HepG2 (cell line): ENCODE data around the gene LMNA. TPM values are rescaled to one million over a fixed set of nuclear protein-coding genes. Genes with fewer than 3 reads are reported as not detected.

ENCODE experiments used
- AFF4 ChIP-seq: sonication (generic); formaldehyde crosslinking; IDR thresholded peaks from 2 replicates; pipeline ENCODE4 v1.4.0; 2020; ENCODE audit warnings: missing genetic modification reagents
- HIVEP1 ChIP-seq: sonication (generic); formaldehyde crosslinking; IDR thresholded peaks from 2 replicates; pipeline ENCODE4 v1.4.0; 2020; ENCODE audit warnings: mild to moderate bottlenecking, missing genetic modification reagents
- IKZF1 ChIP-seq: fragments of 450-650 bp; IDR thresholded peaks from 2 replicates; pipeline ENCODE4 v1.7.1; 2016
- MAF1 ChIP-seq: sonication (generic); formaldehyde crosslinking; IDR thresholded peaks from 2 replicates; pipeline ENCODE4 v1.5.0; 2020; ENCODE audit warnings: missing genetic modification reagents, borderline replicate concordance
- NCOA5 ChIP-seq: sonication (generic); formaldehyde crosslinking; IDR thresholded peaks from 2 replicates; pipeline ENCODE4 v1.4.0; 2020; ENCODE audit warnings: missing genetic modification reagents
- RAD21 ChIP-seq: fragments of 450-650 bp; formaldehyde crosslinking; IDR thresholded peaks from 2 replicates; pipeline ENCODE4 v1.5.0; 2020; ENCODE audit warnings: mild to moderate bottlenecking
- RBM39 ChIP-seq: fragments of 200-400 bp; formaldehyde crosslinking; IDR thresholded peaks from one replicate; pipeline ENCODE4 v1.6.1; 2018; ENCODE audit warnings: antibody characterized with exemption, mild to moderate bottlenecking, low read depth, low read length; ENCODE audit not compliant: poor library complexity, severe bottlenecking
- SP2 ChIP-seq: sonication (generic); formaldehyde crosslinking; IDR thresholded peaks from 2 replicates; pipeline ENCODE4 v1.5.1; 2020; ENCODE audit warnings: mild to moderate bottlenecking, missing genetic modification reagents
- STAG1 ChIP-seq: sonication (generic); formaldehyde crosslinking; IDR thresholded peaks from 2 replicates; pipeline ENCODE4 v1.4.0; 2020; ENCODE audit warnings: missing genetic modification reagents
- ZBTB34 ChIP-seq: sonication (generic); formaldehyde crosslinking; IDR thresholded peaks from 2 replicates; pipeline ENCODE4 v1.8.0; 2022; ENCODE audit warnings: mild to moderate bottlenecking, missing genetic modification reagents
- ZNF230 ChIP-seq: sonication (generic); formaldehyde crosslinking; IDR thresholded peaks from 2 replicates; pipeline ENCODE4 v1.4.0; 2020; ENCODE audit warnings: mild to moderate bottlenecking, missing genetic modification reagents
- ZNF441 ChIP-seq: sonication (generic); formaldehyde crosslinking; IDR thresholded peaks from 2 replicates; pipeline ENCODE4 v1.7.0; 2021; ENCODE audit warnings: missing genetic modification reagents, borderline replicate concordance
- ZNF547 ChIP-seq: sonication (generic); formaldehyde crosslinking; IDR thresholded peaks from 2 replicates; pipeline ENCODE4 v1.5.1; 2020; ENCODE audit warnings: mild to moderate bottlenecking, missing genetic modification reagents
- ZNF567 ChIP-seq: sonication (generic); formaldehyde crosslinking; IDR thresholded peaks from 2 replicates; pipeline ENCODE4 v1.8.1; 2023; ENCODE audit warnings: mild to moderate bottlenecking, missing genetic modification reagents, borderline replicate concordance
- ZNF629 ChIP-seq: sonication (generic); formaldehyde crosslinking; conservative IDR thresholded peaks from 2 replicates; pipeline ENCODE4 v1.5.0; 2020; ENCODE audit warnings: missing genetic modification reagents
- ZNF761 ChIP-seq: sonication (generic); formaldehyde crosslinking; conservative IDR thresholded peaks from 2 replicates; pipeline ENCODE4 v1.4.0; 2020; ENCODE audit warnings: mild to moderate bottlenecking, missing genetic modification reagents
- ZSCAN22 ChIP-seq: sonication (generic); formaldehyde crosslinking; IDR thresholded peaks from 2 replicates; pipeline ENCODE4 v1.4.0; 2020; ENCODE audit warnings: mild to moderate bottlenecking, missing genetic modification reagents
- ZSCAN9 ChIP-seq: IDR thresholded peaks from 2 replicates; pipeline ENCODE4 v1.6.1; 2016; ENCODE audit warnings: borderline replicate concordance
- polyA plus RNA-seq, 8 experiments: library from polyadenylated mRNA; depleted of rRNA in 3 of 8; stranded (reverse) in 7 of 8; unstranded in 1 of 8; fragments of >200 nt; fragmentation: Illumina TruSeq in 4 of 8; extraction: Trizol in 4 of 8; gene quantifications; 2 replicates each; pipeline versions ENCODE4 v1.2.1 to v1.2.3, GENCODE V29; 2011 to 2016; ENCODE audit warnings: low read depth in 4 of 8, missing spikeins in 1 of 8, mixed read lengths in 1 of 8; ENCODE audit not compliant: insufficient read depth in 1 of 8
- total RNA-seq, 5 experiments: library from RNA; depleted of rRNA; stranded (reverse); fragments of >200 nt; fragmentation: Illumina TruSeq; extraction: Trizol; gene quantifications; 2 replicates each; pipeline ENCODE4 v1.2.3, GENCODE V29; 2016; ENCODE audit warnings: low read depth in 1 of 5
- TF ChIP-seq, protein P1 (sequence below): IDR thresholded peaks from 2 replicates; pipeline ENCODE4 v1.6.1; 2018; ENCODE audit warnings: missing genetic modification reagents
- TF ChIP-seq, protein P2 (sequence below): sonication (generic); IDR thresholded peaks from 2 replicates; pipeline ENCODE4 v1.6.1; 2016; ENCODE audit warnings: low read depth, borderline replicate concordance
- TF ChIP-seq, protein P3 (sequence below): sonication (generic); formaldehyde crosslinking; IDR thresholded peaks from 2 replicates; pipeline ENCODE4 v1.4.0; 2020; ENCODE audit warnings: missing genetic modification reagents

LMNA gene
- total and polyA plus RNA-seq, 2 of the 13 experiments (the other 11 are each of a cell fraction or from before 2014, with no cell fraction given) = 107 to 225 TPM

- TF ChIP-seq AFF4 (CRISPR knock-in tag) (0 out of 2 replicates have a peak, but pooled peaks have one; percentile 46), MAF1 (CRISPR knock-in tag) (no peak), ZSCAN9 (CRISPR knock-in tag) (no peak; the same call in 1 of the 2 replicates), ZNF547 (CRISPR knock-in tag) (no peak), NCOA5 (CRISPR knock-in tag) (no peak), STAG1 (peak; percentile 95), RBM39 (no peak), ZNF761 (CRISPR knock-in tag) (0 out of 2 replicates have a peak, but pooled peaks have one; percentile 64), RAD21 (CRISPR knock-in tag) (peak; percentile 99), ZBTB34 (CRISPR knock-in tag) (no peak), SP2 (no peak), ZSCAN22 (CRISPR knock-in tag) (no peak), HIVEP1 (CRISPR knock-in tag) (no peak), ZNF567 (CRISPR knock-in tag) (no peak), ZNF629 (CRISPR knock-in tag) (no peak), ZNF441 (no peak), IKZF1 (no peak), ZNF230 (CRISPR knock-in tag) (peak; percentile 77; the same call in 1 of the 2 replicates)
- TF ChIP-seq, protein P1, sequence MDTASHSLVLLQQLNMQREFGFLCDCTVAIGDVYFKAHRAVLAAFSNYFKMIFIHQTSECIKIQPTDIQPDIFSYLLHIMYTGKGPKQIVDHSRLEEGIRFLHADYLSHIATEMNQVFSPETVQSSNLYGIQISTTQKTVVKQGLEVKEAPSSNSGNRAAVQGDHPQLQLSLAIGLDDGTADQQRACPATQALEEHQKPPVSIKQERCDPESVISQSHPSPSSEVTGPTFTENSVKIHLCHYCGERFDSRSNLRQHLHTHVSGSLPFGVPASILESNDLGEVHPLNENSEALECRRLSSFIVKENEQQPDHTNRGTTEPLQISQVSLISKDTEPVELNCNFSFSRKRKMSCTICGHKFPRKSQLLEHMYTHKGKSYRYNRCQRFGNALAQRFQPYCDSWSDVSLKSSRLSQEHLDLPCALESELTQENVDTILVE (CRISPR knock-in tag) = 0 out of 2 replicates have a peak, but pooled peaks have one; percentile 29
- TF ChIP-seq, protein P2, sequence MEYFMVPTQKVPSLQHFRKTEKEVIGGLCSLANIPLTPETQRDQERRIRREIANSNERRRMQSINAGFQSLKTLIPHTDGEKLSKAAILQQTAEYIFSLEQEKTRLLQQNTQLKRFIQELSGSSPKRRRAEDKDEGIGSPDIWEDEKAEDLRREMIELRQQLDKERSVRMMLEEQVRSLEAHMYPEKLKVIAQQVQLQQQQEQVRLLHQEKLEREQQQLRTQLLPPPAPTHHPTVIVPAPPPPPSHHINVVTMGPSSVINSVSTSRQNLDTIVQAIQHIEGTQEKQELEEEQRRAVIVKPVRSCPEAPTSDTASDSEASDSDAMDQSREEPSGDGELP = no peak; the same call in 1 of the 2 replicates
- TF ChIP-seq, protein P3, sequence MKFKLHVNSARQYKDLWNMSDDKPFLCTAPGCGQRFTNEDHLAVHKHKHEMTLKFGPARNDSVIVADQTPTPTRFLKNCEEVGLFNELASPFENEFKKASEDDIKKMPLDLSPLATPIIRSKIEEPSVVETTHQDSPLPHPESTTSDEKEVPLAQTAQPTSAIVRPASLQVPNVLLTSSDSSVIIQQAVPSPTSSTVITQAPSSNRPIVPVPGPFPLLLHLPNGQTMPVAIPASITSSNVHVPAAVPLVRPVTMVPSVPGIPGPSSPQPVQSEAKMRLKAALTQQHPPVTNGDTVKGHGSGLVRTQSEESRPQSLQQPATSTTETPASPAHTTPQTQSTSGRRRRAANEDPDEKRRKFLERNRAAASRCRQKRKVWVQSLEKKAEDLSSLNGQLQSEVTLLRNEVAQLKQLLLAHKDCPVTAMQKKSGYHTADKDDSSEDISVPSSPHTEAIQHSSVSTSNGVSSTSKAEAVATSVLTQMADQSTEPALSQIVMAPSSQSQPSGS (CRISPR knock-in tag) = peak; percentile 95
Measured at GRCh38 chr1:156129687-156130577, 15.4 kb downstream of the LMNA start (continued).
